Activated effector memory CD4-positive, alpha-beta T cell treated with Interleukin-2 at 50 U/mL for 16 hours (primary cell): ENCODE results near the gene C6orf120.

Source experiments
- DNase-seq: peaks from one replicate; pipeline ENCODE4 v3.0.0-alpha.2; 2020

Gene C6orf120

DNA sequence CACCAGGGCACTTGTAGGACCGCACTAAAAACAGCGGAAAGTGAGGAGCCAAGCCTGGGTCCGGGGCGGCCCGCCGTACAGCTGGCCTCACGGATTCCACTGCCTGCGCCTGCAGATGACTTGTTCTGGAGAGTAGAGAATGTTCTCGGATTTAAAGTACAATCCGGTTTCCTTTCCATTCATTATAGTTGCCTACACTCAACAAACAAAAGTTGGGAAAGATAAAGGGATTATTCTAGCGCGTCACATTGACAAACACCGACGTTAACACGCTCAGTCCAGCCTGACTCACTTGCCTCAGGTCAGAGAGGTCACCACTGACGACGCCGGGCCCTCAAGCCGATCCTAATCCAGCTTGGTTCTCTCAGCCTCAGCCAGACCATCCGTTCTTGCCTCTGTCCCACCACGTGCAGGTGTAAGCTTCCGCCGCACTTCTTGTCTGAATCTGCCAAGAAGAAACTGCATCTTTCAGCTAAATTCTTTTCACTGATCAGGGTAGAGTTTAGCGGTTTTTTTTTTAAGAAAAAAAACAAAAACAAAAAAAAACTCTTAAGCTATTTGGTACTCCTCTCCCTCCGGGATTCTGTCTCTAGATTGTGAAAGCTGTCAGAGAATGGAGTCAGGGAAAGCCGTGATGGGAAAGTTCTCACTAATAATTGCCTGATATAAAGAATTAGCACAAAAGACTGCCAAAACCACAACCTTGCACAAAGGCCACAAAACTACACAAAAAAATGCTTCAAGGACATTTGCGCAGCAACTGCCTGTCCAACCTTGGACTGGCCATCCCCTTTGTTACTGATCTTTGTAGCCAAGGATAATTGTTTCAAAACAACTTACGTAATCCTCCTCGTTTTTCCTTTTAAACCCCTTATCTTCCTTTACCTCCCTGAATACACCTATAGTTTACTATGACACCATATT is 23.5 kb downstream of the C6orf120 start:
- DNase-seq, result no peak

DNA sequence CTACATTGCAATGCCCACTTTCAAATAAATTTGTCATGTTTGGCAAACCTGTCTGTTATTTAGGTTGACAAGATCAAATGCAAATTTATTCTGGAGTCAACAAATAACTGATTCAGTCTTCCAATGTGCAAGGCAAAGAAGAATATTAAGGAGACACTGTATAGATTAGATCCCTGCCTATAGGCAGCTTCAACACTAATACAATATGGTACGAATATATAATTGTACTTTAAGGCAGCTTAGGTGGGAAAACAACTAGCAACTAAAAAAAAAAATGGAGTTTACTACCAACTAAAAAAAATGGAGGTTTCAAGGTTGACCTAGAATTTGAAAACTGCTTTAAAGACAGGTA is 24.1 kb downstream of the C6orf120 start:
- DNase-seq, result no peak

GRCh38 chr6:169726963-169727362 is 25.0 kb downstream of the C6orf120 start:
- no peak for DNase-seq

DNA sequence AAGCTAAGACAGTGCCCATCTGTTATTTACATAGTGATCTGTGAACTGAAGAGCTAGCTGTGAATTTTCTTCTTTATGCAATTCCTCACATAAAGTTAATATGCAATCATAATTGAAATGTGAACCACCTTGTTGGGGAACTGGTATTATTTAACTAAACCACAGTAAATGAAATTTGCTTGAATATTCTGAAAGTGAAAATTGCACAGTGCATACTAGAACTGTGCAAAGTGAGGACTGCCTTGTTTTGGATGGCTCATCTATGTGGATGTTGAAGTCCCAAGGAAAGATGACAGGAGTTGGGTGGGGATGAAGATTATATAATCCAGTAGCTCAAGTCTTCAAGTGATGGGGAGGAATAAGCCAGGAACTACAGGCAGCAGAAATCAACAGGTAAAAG is 28.0 kb downstream of the C6orf120 start:
- DNase-seq, result no peak

DNA sequence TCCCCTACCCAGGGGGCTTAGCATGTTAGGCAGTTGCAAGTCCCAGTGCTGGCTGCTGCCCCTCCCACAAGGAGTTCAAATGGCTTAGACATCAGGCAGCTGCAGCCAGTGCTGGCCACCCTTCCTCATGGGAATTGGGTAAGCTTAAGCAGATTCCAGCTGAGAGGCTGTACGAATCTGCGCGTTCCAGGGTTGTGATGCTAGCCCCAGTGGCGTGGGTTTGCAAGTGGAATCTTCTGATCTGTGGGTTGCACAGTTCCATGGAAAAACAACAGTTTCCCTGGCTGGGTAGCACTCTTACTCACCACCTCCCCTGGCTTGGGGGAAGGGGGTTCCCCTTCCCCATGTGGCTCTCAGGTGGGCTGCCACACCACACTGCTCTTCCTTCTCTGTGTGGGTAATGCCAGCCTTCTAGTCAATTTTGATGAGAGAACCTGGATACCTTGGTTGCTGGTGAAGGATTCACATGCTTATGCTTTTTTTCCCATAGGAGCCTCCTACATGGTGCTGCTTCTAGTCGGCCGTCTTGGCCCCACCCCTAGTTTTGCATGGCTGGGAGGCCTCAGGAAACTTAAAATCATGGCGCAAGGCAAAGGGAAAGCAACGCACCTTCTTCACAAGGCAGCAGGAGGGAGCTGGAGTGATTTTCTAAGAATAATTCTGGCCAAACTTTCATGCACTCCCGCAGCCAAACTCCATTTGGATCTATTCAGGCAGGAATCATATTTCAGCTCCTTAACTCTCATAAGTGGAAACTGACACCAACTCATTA is 36.5 kb downstream of the C6orf120 start:
- DNase-seq, result no peak

- DNase-seq, result no peak
Measured at GRCh38 chr6:169738976-169739529, 37.1 kb downstream of the C6orf120 start.

GRCh38 chr6:169741344-169741743 is 39.4 kb downstream of the C6orf120 start:
- DNase-seq, result no peak

- DNase-seq, result no peak
Measured at GRCh38 chr6:169745405-169745804, 43.5 kb downstream of the C6orf120 start.

- DNase-seq, result no peak
Measured at GRCh38 chr6:169746556-169746955, 44.6 kb downstream of the C6orf120 start.

GRCh38 chr6:169751242-169752073 is 49.5 kb downstream of the C6orf120 start, which contains the start of the genes DYNLT2 and ERMARD:
Gene DYNLT2, minus strand, starts transcription at chr6:169751572. Its CDS starts 114 bp downstream, at chr6:169751458.
Gene ERMARD, plus strand, starts transcription at chr6:169751622. Its CDS starts 36 bp downstream, at chr6:169751658.
- DNase-seq, result peak; percentile 87

DNA sequence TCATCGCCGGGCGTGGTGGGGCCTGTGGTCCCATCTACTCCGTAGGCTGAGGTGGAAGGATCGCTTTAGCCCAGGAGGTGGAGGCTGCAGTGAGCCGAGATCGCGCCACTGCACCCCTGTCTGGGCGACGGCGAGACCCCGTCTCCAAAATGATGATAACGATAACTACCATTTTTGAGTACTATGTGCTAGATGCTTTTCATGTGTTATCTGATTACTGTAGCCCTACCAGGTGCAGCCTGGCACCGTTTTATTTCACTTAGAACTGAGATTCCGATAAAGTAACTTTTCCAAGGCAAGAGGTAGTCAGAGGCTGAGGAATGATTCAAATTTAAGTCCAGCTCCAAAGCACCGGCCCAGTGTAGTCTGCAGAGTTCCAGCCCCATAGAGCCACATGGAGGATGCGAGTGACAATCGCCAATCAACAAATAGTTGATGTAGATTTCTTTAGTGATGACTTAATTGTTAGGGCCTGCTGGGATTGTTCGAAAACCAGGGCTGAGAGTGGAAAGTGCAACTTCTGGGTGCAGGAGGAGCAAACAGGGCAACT is 50.2 kb downstream of the C6orf120 start:
- DNase-seq, result no peak
